Aorta (tissue), 5 donors: ENCODE results near the gene TMX3. TPM values are rescaled to one million over a fixed set of nuclear protein-coding genes. Genes with fewer than 3 reads are reported as not detected.
A peak's percentile ranks its signal among the peaks of the same experiment; 100 is the strongest.

Experiments used
- ATAC-seq: fragments of 200-7000 bp; cut with Tn5 transposase; one replicate; pipeline ENCODE4 v1.9.1; 2022; ENCODE audit warnings: moderate library complexity; ENCODE audit not compliant: low FRiP score
- DNase-seq, 2 donors: peaks; one replicate each; pipeline ENCODE4 v3.0.0-alpha.2; 2020
- H3K27ac ChIP-seq, 2 donors: one replicate each; pipeline ENCODE4 v1.5.1; 2013; ENCODE audit warnings: low read length in 2 of 2, mild to moderate bottlenecking in 2 of 2, moderate library complexity in 2 of 2, control low read depth in 1 of 2, inconsistent platforms in 1 of 2, low read depth in 1 of 2
- H3K27me3 ChIP-seq, 2 donors: one replicate each; pipeline ENCODE4 v1.6.1; 2013; ENCODE audit warnings: control low read depth in 1 of 2, low read length in 1 of 2, mild to moderate bottlenecking in 1 of 2, moderate library complexity in 1 of 2; ENCODE audit not compliant: insufficient read depth in 2 of 2, control insufficient read depth in 1 of 2
- H3K36me3 ChIP-seq, 2 donors: one replicate each; pipeline ENCODE4 v1.6.1; 2013; ENCODE audit warnings: control low read depth in 1 of 2, low read length in 1 of 2, mild to moderate bottlenecking in 1 of 2; ENCODE audit not compliant: insufficient read depth in 2 of 2, control insufficient read depth in 1 of 2
- H3K4me1 ChIP-seq, 2 donors: one replicate each; pipeline ENCODE4 v1.6.1; 2013; ENCODE audit warnings: low read length in 2 of 2, control low read depth in 1 of 2, mild to moderate bottlenecking in 1 of 2, moderate library complexity in 1 of 2; ENCODE audit not compliant: insufficient read depth in 2 of 2, control insufficient read depth in 1 of 2
- H3K4me3 ChIP-seq, 2 donors: one replicate each; pipeline ENCODE4 v1.5.1; 2013; ENCODE audit warnings: low read length in 2 of 2, control low read depth in 1 of 2, mild to moderate bottlenecking in 1 of 2
- H3K9me3 ChIP-seq: one replicate; pipeline ENCODE4 v1.6.1; 2013; ENCODE audit warnings: mild to moderate bottlenecking, low read length; ENCODE audit not compliant: control insufficient read depth
- WGBS, 2 donors: extraction: QIAGEN DNeasy Blood & Tissue Kit; methylation state at CpG; one replicate each; pipeline ENCODE4 v1.1.7; 2013; 5-methylcytosine and 5-hydroxymethylcytosine counted together
- intact Hi-C, 2 donors: fragments of 100-400 bp; cut with DNase I; formaldehyde crosslinking; loops; one replicate each; pipeline versions ENCODE4 v1.14.2 to v1.15.0; 2022
- polyA plus RNA-seq, 2 donors: library from polyadenylated mRNA; stranded (reverse); fragments of 200-250 nt; gene quantifications; one replicate each; pipeline ENCODE4 v1.2.3, GENCODE V29; 2013
- total RNA-seq, 2 donors: library from RNA; stranded (reverse); fragmentation: NEBNext Ultra II Directional; extraction: Animal tissue kit (Norgen Biotek cat#: 25700); gene quantifications; one replicate each; pipeline ENCODE4 v1.2.1, GENCODE V29; 2021
- donor health status: healthy with polysubstance abuse.
- donor health status: Bipolar disorder and iron deficiency.
- donor health status: DM: no; HTN: no; CAD: no.
- donor health status: DM: no; HTN: no; CAD: no.
- donor health status: DM: yes; HTN: yes; CAD: no.

TMX3 gene
- total and polyA plus RNA-seq, 4 donors: 23.2 to 59.6 (median 43.0) TPM

DNA sequence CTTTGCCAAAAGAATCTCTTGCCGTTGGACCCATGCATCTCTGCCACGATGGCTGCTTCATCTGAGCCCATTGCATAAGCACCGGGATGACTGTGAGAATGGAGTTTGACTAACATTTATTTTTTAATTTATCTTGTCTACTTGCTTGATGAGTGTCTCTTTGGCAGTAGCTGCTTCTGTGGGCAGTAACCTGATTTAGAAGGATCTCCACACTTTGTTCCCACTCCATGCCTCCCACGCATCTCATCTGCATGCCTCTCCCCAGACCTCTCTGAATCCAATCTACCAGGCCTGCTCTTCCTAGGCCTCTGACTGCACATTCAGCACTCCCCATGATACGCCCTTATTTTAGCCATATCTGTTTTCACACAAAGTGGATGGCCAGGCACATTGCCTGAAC, 23.7 kb upstream of the TMX3 start:
- H3K27me3 ChIP-seq: no peaks in the 10 kb centered on the region
- ATAC-seq: no peak
- no peak overlapping the region for H3K27ac ChIP-seq
- intact Hi-C loops: no loop called here
- 92 to 96% methylated on average over 5 of the region's 5 CpGs for WGBS, 2 donors
- no peak overlapping the region for H3K4me3 ChIP-seq
- no peaks in the 10 kb centered on the region for H3K4me1 ChIP-seq
- DNase-seq: no peak
- H3K9me3 ChIP-seq: no peaks in the 10 kb centered on the region
- H3K36me3 ChIP-seq: no peaks in the 10 kb centered on the region

DNA sequence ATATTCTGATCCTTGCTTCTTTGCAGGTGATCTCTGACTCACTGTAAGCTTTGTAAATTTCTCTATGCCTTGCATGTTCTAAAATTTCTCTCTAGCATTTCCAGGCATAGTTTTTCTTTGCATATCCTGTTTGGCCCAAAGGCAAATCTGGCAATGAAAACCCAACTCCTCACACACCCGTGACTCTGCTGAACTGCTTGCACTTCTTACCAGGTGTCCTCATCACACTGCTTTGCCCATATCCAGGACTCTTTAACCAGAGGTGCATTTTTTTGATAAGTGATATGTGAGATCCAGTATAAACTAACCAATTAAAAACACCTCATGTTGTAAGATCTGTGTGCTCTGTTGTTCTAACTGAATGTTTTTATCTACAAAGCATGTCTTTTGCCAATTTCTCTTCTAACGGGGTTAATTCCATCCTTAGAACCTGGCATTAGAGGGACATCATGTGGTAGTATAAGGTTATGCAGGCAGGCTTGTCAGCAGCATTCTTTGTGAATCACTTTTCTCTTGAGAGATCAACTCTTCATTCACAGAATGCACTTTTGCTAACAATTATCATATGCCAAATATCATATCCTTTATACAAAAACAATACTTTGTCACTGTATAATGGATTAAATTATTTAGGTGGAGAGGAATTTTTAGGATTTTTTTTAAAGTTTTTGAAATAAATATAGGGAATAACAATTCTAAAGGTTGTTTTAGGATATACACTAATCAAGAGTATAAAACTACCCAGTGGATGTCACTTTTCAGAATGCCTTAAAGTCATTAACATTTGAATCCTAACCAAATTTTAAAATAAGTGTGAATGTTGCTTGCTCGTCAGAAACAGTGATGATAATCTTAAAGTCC, 20.8 kb upstream of the TMX3 start:
- Histone ChIP-seq H3K4me3 (no peak overlapping the region), H3K9me3 (no peaks in the 10 kb centered on the region)
- intact Hi-C loops: no loop called here

DNA sequence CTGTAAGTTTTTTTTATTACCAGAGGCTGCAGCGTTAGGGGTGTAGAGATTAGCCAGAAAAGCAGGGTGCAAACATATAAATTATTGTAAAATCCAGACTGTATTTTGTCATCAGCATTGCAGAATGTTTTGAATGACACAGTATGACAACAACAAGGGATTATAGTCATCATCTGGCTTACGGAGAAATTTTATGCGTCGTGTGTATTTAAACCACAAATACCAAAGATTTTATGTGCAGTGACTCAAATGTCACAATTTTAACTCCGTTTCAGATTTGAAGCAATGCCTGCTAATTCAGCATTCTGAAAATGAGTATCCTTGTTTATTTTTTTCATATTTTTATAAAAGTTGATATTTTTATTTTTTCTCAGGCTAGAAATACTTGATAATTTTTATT, 19.4 kb upstream of the TMX3 start:
- no peak overlapping the region for H3K4me3 ChIP-seq
- no peaks in the 10 kb centered on the region for H3K4me1 ChIP-seq
- no peaks in the 10 kb centered on the region for H3K27me3 ChIP-seq
- no peaks in the 10 kb centered on the region for H3K36me3 ChIP-seq
- no peak for ATAC-seq
- intact Hi-C loops: no loop called here
- H3K9me3 ChIP-seq: no peaks in the 10 kb centered on the region
- WGBS, 2 donors: 33 to 34% methylated on average over 5 of the region's 5 CpGs
- DNase-seq: no peak
- H3K27ac ChIP-seq: no peak overlapping the region

More for the DNA sequence above, 20.8 kb upstream of the TMX3 start:
- Histone ChIP-seq H3K27me3 (no peaks in the 10 kb centered on the region), H3K36me3 (no peaks in the 10 kb centered on the region), H3K4me1 (no peaks in the 10 kb centered on the region), H3K27ac (no peak overlapping the region)
- 19 to 22% methylated on average over 3 of the region's 3 CpGs for WGBS, 2 donors
- no peak for DNase-seq
- peak; percentile 41 for ATAC-seq

DNA sequence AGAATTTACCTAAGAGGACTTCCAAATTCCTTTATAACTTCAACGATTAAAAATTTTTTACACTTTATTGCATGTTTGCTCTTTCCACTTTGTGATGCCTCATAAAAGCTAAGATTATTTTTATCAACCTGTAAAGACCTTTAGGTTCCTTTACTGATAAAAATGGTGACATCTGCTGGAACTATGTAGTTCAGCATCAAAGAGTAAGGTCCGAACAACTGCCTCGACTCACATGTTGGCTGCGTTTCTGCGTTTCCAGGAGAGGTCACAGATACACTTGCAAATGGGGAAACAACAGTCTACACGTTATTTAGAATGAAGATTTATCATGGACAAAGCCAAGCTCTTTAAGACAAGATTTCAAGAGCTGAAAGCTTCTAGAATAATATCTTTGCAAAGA, 18.8 kb upstream of the TMX3 start:
- no peak overlapping the region for H3K4me3 ChIP-seq
- H3K36me3 ChIP-seq: no peaks in the 10 kb centered on the region
- intact Hi-C loops: no loop called here
- H3K27me3 ChIP-seq: no peaks in the 10 kb centered on the region
- WGBS, 2 donors: 37 to 44% methylated on average over 6 of the region's 6 CpGs
- H3K4me1 ChIP-seq: no peaks in the 10 kb centered on the region
- no peaks in the 10 kb centered on the region for H3K9me3 ChIP-seq
- DNase-seq (no peak), ATAC-seq (no peak)
- H3K27ac ChIP-seq: no peak overlapping the region

DNA sequence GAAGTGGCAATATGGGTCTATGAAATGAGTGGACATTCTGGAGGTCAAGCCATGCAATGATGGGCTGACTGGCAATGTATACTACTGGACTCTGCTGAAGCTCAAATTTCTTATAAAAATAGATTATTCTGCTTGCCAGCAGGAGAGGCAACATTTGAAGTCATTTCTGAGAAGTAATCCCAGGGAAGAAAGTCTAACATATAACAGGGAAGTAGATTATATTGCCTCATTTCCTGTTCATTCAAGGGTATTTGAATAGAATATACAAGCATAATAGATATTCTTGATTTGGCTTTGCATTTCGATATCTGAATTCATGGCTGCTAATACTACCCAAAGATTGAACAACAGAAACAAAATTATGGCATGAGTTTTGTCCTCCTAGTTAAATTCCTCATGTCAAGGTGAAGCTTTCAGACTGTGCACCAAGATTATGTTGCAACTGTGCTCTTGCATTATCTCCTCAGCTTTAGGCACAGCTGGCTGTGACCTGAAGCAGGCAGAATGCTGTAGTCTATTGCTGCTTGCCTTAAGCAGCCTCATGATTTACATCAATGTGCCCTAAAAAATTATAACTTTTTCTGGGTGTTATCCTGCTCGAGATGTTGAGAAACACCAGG, 13.3 kb upstream of the TMX3 start:
- DNase-seq (no peak), ATAC-seq (no peak)
- H3K36me3 ChIP-seq: no peaks in the 10 kb centered on the region
- H3K4me1 ChIP-seq: no peaks in the 10 kb centered on the region
- no peaks in the 10 kb centered on the region for H3K27me3 ChIP-seq
- intact Hi-C loops: no loop called here
- no peaks in the 10 kb centered on the region for H3K9me3 ChIP-seq
- H3K27ac ChIP-seq: no peak overlapping the region
- H3K4me3 ChIP-seq: no peak overlapping the region
- 92 to 94% methylated on average over 2 of the region's 2 CpGs for WGBS, 2 donors

DNA sequence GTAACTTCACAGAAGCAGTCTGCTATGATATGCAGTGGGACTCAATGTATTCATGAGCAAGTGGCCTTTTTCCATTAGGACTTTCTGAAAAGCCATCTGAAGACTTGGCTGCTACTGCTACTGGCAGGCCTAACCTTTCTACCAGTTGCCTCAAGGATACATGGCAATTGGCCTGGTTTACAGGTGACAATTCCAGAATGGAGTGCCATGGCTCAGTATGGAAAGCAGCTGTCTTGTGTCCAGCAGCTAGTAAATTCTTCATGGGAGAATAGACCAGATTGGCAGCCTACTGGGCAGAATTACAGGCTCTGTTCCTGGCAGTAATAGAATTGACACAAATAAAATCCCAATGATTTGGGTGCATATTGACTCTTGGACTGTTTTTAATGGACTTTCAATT, 12.6 kb upstream of the TMX3 start:
- intact Hi-C loops: no loop called here
- ATAC-seq (no peak), DNase-seq (no peak)
- no peaks in the 10 kb centered on the region for H3K4me1 ChIP-seq
- H3K4me3 ChIP-seq: no peak overlapping the region
- H3K27ac ChIP-seq: no peak overlapping the region
- H3K9me3 ChIP-seq: no peaks in the 10 kb centered on the region
- no peaks in the 10 kb centered on the region for H3K36me3 ChIP-seq
- no peaks in the 10 kb centered on the region for H3K27me3 ChIP-seq

DNA sequence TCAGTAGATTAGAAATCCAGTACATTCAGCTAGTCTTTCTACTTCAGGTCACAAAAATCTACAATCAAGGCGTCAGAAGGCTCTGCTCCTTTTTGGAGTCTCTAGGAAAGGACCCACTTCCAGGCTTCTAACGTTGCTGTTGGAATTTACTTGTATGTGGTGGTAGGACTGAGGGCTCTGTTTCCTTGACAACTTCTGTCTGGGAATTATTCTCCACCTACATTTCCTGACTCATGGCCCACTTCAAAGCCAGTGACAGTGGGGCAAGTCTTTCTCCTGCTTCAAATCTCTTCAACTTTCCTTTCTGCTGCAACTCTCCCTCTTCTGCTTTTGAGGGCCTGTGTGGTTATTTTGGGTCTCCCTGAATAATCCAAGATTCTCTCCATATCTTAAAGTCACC, 10.4 kb upstream of the TMX3 start:
- Histone ChIP-seq H3K9me3 (no peaks in the 10 kb centered on the region), H3K36me3 (no peaks in the 10 kb centered on the region), H3K27me3 (no peaks in the 10 kb centered on the region), H3K4me3 (no peak overlapping the region), H3K27ac (no peak overlapping the region), H3K4me1 (no peaks in the 10 kb centered on the region)
- DNase-seq (no peak), ATAC-seq (no peak)
- 65 to 73% methylated on average over 2 of the region's 2 CpGs for WGBS, 2 donors
- intact Hi-C loops: no loop called here

DNA sequence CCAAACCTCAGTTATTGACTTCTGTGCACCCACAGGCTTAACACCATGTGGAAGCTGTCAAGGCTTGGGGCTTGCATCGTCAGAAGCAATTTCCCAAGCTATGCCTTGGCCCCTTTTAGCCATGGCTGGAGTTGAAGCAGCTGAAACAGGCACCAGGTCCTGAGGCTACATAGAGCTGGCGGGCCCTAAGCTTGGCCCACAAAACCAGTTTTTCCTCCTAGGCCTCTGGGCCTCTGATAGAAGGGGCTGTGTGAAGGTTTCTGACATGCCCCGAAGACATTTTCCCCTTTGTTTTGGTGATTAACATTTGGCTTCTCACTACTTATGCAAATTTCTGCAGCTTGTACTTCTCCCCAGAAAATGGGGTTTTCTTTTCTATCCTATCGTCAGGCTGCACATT, 9.1 kb upstream of the TMX3 start:
- intact Hi-C loops: no loop called here

DNA sequence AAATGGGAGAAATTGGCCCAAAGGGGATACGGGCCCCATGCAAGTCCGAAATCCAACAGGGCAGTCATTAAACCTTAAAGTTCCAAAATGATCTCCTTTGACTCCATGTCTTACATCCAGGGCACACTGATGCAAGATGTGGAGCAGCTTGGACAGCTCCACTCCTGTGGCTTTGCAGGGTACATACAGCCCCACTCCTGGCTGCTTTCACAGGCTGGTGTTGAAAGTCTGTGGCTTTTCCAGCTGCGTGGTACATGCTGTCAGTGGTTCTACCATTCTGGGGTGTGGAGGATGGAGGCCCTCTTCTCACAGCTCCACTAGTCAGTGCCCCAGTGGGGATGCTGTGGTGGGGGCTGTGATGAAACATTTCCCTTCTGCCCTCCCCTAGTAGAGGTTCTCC, 8.6 kb upstream of the TMX3 start:
- 93 to 96% methylated on average over 3 of the region's 3 CpGs for WGBS, 2 donors
- no peak for ATAC-seq
- intact Hi-C loops: no loop called here

More for the DNA sequence above, 9.1 kb upstream of the TMX3 start:
- WGBS, 2 donors: 95 to 96% methylated on average over 4 of the region's 4 CpGs
- DNase-seq: no peak
- H3K36me3 ChIP-seq: no peaks in the 10 kb centered on the region
- no peaks in the 10 kb centered on the region for H3K4me1 ChIP-seq
- no peaks in the 10 kb centered on the region for H3K9me3 ChIP-seq
- no peak overlapping the region for H3K27ac ChIP-seq
- no peaks in the 10 kb centered on the region for H3K27me3 ChIP-seq
- ATAC-seq: no peak
- no peak overlapping the region for H3K4me3 ChIP-seq

More for the DNA sequence above, 8.6 kb upstream of the TMX3 start:
- Histone ChIP-seq H3K36me3 (no peaks in the 10 kb centered on the region), H3K27me3 (no peaks in the 10 kb centered on the region), H3K27ac (no peak overlapping the region), H3K9me3 (no peaks in the 10 kb centered on the region), H3K4me3 (no peak overlapping the region), H3K4me1 (no peaks in the 10 kb centered on the region)
- no peak for DNase-seq
